Activated T-helper 1 cell treated with Interleukin-2 at 50 U/mL for 16 hours (primary cell): ENCODE results near the gene C1orf50.
"Not testable (repeated sequence)": the region's sequence is repeated elsewhere in the genome, so short reads cannot be mapped to it uniquely, and the experiment has no call there.

ENCODE experiments used
- DNase-seq: peaks from one replicate; pipeline ENCODE4 v3.0.0-alpha.2; 2020; ENCODE audit warnings: low read depth

Gene C1orf50

DNA sequence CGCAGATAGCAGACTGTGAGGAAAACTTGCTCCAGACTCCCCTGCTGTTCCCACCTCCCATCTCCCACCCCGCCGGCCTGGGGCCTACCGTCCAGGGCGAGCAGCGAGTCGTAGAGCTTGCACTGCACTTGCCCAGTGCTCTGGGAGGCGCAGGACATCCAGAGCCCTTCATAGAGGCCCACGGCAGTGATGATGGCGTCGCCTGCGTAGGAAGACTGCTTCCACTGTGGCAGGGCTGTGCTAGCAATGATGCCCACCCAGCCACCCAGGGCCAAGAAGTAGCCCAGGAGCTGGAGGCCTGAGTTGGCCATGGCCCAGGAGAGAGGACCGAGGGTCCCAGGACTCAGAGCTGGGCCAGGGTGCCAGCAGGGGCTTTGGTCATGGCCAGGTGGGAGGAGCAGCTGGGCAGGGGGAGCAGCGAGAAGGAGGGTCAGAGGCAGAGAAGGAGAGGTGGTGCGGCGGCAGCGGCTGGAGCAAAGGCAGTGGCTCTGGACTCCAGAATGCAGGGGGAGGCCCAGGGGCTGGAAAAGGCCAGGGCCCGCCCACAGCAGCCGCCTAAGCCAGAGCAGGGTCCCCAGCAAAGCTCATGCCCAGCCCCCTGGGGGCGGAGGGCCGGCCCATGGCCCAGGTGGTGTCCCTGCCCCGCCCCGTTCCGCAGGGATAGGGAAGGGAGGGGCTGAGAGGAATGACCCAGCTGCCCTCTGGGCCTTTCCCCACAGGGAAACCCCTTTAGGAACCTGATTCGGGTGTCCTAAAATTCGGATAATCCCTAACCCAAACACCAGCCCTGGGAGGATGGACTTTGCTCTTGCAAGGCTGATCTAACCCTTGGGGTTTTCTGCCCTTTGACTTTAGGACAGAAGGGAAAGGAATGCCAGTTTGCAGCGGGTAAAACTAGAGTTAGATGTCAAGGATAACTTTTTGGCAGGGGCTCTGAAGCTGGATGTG is 27.0 kb upstream of the C1orf50 start, which contains the start of gene CLDN19:
Gene CLDN19 (minus strand): TSS at position 484 of the 948 bp plus-strand sequence. CDS start 173 bp downstream, at position 311.
- no peak for DNase-seq

DNA sequence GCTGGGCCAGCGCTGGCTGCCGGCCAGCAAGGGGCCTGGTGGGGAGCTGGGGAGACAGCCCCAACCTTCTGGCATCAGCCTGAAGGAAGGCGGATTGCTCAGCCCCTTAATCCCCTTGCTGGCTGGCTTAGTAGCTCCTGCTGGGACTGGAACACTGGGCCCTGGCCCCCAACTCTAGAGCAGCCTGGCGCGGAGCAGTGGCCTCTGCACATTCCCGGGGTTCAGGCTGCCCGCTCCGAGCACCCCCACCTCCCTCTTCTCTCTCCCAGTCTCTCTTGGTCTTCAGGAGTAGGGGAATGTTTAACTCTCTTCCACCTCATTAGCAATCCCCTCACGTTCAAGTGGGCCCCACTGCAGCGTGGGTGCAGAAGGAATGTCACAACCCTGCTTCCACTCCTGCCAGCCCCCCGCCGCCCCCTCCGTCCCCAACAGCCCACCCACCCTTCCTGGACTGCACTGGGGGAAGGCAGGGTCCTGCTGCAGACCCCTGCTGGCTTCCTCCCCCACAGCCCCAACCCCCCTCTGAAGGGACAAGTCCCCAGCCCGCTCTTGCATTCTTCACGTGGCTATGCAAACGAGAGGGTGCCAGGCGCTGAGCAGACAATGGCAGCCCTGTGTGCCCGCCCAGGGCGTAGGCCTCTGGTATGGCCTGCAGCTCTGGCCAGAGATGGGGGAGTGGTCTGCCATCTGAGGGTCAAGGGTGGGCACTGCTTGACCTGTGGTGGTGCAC is 26.0 kb upstream of the C1orf50 start:
- no peak for DNase-seq

DNA sequence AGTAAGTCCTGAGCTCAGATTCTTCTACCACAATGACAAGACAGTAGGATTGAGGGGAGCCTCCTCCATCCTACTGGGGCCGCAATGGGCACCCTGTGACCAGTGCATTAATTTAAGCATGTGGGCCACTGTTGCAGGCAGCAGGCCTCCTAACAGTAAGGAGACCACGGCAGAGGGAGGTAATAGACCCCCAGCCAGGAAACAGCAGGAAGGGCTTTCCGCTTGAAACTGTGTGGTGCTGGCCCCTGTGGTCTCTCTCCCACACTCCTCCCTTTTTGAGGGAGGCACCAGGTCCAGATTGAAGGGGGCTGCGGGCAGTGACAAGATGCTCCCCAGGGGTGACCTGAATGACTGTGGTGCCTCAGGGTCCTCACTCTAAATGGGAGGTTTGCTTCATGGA is 25.3 kb upstream of the C1orf50 start:
- no peak for DNase-seq

DNA sequence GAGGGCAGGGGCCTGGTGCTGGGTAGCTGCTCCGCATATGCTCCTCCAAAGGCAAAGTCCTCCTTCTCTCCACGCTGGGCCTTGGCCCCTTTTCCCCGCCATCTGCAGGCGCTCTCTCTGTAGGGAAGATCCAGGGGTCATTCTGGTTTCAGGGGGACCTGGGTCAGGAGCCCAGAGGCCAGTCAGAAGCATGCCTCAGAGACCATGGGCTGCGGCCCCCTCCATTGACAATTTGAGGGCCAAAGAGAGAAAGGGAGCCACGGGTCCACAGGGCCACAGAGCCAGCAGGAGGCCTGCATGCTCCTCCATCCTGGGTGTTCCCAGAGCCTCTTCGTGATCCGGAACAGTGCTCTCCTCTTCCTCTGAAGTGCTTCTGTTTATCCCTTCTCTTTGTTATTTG is 24.9 kb upstream of the C1orf50 start:
- DNase-seq: no peak

DNA sequence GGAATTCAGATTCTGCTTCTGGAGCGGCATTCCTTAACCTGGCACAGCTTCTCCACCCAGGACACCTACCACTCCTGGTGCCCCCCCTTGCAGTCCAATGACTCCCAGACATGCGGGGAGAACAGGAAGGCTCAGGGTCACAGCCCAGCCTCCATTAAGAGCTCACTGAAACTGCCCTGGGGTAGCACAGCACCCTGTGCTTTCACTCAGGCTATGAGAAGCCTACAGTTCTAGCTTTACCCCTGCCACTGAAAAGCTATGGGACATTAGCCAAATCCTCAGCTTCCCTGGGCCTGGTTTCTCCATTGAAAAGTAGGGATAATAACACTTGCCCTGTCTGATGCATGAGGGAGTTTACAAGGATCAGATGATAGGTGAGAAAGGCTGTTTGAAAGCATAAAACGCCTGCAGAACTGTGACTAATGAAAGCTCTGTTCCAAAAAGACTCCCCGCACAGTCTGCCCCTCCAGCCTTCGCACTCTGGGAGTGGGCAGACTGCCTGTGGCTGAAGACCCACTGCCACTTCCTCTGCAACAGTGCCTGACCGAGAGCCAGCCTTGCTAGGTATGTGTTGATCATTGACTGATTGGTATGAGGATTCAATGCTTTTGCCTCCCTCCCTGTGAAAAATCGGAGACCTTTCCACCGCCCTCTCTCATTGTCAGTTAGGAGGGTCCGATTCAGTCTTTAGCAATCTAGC is 24.3 kb upstream of the C1orf50 start:
- DNase-seq: no peak

DNA sequence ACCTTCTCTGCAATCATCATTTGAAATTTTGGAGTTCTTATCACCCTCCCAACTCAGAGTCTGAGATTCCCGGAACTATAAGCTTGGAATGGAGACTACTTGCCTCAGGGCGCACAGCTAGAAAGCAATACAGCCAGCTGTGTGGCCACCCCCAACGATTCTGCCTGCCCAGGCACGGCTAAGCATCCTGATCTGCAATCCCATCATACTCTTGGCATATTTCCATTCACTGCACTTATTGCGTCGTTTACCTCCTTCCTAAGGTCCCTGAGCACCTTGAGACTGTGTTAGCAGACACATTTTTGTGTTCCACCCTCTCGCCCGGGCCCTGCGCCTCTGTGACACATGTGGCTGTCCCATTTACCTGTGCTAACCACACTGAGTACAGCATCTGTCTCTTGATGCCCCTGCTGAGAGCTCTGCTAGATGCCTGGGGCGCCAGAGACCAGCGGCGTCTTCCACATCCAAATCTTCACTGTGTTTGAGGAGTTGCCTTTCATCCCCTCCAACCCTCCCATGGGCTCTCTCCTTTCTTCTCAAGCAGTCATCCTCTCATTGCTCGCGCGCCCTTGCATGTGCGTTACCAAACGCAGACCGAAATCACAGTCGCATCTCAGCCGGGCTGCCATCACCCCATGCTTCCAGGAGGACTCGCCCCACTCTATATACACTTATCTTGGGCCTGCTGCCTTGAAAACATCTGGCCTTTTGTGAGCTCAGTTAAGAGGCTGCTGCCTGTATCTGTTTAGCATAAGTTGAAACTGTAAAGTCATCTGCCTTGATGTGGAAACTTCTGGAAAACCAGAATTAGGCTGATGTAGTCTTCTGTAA is 23.5 kb upstream of the C1orf50 start:
- DNase-seq: no peak

DNA sequence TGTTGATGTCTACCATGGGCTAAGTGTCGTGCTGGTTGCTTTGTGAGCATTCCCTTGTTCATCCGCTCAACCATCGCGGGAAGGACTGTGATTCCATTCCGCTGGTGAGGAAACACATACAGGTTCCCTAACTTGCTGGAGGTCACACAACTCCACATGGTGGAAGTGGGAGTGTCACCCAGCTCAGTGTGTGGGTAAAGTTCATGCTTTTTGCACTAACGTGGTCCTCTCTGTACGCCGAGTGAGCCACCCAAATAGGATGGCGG is 23.0 kb upstream of the C1orf50 start:
- DNase-seq: no peak

DNA sequence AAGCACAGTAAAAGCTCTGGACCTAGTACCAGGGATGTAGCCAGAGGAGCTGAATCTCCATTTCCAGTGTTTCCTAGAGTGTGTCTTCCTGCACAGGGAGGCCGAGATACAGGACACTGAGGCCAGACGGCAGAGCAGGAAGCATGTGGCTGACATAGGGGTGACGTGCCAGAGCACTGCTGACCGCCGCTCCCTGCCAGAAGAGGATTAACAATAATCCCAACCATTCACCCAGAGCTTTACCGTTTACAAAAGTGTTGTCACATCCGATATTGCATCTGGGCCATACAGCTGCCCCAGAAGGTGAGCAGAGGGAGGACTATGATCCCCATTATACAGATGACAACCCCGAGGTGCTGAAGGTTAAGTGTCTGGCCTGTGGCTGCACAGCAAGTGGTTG is 21.2 kb upstream of the C1orf50 start:
- DNase-seq: no peak

DNA sequence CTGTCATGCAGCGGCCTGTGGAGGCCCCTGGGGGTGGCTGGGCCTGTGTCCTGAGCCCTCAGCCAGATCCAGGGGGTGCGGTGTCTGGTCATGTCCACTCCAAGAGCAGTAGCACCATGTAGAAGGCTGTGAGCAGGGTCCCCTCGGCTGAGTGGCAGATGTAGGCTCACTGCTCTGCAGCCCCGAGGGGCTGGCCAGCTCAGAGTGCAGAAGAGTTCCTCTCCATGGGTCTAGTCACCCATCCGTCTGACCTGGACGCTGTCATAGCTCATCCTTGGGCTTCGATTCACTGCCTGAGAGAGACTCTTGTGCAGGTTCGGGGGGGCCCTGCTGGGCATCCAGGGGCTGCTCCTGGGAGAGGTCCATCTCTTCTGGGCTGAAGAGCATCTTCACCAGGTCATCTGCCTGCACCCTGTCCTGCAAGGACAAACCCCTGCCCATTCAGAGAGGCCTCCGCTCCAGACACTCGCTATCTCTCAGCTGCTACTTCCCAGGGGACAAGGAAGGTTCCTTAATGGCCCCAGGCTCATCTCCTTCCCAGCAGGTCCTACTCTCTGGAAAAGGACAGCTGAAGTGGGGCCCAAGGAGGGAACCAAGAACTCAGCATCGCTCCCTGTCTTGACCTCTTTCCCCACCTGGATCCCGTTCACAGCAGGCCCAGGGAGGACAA is 20.5 kb upstream of the C1orf50 start:
- no peak for DNase-seq

DNA sequence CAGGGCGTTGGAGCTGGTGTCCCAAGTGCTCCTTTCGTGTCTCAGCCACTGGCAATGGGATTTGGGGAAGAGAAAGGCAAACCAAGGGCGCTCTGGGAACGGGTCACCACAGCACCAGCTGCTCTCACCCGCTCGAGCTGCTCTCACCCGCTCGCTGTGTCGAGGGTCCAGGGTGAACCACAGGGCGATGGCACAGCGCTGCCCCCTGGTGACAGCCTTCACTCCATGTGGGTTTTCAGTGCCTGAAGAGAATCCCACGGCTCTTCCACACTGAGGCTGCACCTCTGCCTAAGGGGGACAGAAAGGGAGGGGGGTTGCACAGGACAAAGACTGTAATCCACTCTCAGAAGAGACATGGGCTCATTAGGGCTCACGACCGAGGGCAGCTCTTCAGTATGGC is 19.9 kb upstream of the C1orf50 start:
- DNase-seq: peak; percentile 14

DNA sequence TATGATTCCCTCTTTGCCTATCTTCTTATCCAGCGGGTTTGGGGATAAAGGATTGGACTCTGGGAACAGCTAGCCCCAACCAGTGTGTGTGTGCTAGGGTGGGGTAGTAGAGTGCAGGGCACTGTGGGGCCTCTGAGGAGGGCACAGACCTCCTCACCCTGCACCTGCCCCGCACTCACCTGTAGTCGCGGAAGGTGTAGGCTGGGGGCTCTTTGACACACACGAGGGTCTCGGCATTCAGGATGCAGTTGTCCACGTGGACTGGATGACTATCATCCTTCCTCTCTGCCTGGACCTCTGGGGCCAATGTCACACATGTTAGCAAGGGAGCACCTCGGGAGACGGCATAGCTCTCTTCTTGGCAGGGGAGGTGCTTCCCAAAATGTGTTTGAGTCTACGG is 19.0 kb upstream of the C1orf50 start:
- no peak for DNase-seq

DNA sequence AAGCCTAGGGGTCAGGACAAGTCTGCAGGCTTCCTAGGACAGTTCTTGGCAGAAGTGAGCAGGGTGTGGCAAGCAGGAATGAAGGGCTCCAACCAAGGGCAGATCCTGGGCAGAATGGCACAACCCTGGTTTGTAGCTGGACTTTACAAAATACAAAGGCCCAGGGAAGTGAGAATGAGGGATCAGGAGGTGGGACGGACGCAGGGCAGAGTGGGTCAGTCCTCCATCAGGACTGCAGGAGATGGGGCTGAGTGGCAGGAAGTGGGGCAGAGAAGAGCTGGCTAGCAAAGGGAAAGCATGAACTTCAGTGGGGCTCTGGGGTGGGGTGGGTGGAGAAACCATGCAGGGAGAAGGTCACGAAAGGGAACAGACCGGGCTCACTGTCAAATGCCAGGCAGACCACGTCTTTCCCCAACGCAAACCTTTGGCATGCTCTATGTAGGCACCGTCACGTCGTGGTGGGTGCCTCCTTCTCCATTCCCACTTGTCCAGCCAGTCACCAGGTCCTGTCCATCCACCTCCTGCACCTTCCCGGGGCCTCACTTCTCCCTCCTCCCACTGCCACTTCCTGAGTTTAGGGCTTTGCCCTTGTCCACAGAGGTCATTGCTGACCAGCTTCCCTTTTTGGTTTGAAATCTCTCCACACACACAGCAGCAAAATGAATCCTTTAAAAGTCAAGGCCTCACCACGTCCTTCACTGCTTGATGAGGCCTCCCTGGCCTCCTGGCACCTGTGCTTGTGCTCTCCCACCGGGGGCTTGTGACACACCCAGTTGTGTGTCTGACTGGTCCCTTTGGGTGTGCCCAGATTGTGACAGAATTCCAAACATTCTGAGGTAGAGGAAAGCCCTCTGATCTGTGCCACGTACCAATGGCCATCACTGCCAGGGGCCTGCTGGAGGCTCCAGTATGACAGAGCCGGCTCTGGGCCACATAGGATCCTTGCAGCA is 18.3 kb upstream of the C1orf50 start:
- DNase-seq: no peak

DNA sequence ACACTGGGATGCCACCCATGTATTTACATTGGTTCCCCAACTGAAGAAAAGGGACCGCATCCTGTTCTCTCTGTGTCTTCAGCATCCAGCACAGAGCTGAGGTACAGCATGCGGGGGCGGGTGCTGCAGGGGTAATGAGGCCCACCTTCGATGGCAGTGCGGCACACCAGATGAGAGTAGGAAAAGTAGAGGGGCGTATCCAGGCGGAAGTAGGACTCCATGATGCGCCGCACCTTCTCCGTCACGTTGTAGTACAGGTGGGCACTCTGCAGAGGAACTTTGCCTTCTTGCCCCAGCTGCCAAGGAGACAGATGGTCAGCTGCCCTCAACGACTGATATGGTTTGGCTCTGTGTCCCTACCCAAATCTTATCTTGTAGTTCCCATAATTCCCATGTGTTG is 17.0 kb upstream of the C1orf50 start:
- no peak for DNase-seq

DNA sequence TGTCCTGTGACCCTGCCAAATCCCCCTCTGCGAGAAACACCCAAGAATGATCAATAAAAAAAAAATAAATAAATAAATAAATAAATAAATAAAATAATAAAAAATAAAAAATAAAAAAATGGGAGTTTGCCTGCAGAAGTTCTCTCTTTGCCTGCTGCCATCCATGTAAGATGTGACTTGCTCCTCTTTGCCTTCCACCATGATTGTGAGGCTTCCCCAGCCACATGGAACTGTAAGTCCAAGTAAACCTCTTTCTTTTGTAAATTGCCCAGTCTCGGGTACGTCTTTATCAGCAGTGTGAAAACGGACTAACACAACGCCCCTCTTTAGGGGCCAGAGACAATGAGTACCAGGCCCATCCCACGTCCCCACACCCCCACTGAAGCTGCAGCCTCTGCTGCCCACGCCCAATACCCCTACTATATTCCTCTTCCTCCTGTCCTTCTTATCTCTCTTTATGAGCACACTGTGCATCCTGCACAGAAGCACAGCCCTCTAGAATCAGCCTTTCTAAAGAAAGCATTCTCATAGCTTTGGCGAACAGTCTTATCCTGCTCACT is 15.5 kb upstream of the C1orf50 start:
- DNase-seq: not testable (repeated sequence)

DNA sequence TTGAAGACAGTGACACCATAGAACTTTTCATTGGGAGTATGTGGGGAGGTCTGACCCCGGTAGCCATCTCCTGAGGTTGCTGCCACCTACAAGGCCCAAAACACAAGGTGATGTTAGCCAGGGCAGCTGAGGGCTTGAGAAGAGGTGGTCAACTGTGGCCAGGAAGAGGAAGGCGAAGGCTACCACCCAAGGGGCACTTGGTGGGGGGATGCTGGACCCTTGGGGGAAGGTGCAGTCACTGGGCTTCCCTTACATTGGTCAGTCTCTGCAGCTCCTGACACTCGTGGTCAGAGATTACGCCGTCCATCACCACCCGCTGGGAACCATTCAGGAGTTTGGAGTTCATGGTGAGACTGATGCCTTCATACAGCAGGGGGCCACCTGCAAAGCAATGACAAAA is 14.8 kb upstream of the C1orf50 start:
- DNase-seq: no peak

DNA sequence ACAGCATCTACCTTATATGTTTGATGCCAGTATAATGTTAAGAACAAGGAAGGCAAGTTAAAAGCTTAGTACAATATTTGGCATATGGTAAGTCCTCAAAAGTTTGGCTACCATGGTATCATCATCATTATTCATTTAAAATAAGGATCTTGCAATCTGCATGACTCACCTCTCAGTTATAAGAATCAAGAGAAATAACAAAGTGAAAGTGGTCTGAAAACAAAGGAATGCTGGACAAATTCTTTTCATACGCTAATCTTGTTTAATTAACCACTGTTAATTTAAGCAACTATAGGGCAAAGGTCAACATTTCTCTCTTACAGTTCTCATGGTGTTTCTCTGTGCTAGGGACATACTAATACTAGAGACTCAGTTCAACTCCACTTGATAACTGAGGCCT is 14.0 kb upstream of the C1orf50 start:
- DNase-seq: no peak

DNA sequence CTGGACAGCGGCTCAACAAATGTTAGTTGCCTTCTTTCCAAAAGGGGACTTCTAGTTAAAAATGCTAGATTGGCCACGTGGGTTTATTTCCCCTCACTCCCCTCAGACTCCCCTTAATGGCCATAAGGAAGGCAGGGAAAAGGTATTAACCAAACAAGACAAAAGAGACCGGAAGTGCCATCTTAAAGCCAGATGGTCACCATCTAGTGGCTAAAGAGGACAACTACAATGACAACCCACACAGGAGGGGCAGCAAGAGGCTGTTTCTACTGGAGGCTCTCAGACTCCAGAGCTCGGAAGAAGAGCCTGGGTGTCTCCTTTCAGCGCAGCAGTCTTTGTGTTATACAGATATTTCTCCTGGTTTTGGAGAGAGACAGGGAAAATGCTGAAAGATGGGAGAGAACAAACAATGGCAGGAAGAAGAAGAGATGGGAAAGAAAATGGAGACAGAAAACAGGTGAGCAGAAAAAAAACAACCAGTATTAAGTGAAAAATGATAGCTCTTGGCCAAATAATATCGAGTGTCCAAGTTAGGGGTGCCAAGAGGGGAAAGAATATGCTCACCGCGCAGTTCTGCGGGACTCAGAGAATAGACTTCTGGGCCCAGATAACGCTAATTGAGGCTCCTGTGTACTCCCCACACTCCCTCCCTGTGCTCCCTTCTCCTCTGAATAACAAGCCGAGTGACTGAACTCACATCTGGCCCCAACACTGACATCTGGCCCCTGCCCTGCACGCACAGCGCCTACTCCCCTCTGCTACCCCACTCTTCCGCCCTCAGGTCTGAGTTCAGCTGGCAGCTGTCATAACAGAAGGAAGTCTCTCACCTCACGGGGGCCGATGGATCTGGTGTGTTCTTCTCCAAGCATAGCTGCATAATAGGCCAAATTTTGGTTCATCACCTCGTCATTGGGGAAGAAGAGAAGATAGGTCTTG is 9.8 kb upstream of the C1orf50 start:
- no peak for DNase-seq

DNA sequence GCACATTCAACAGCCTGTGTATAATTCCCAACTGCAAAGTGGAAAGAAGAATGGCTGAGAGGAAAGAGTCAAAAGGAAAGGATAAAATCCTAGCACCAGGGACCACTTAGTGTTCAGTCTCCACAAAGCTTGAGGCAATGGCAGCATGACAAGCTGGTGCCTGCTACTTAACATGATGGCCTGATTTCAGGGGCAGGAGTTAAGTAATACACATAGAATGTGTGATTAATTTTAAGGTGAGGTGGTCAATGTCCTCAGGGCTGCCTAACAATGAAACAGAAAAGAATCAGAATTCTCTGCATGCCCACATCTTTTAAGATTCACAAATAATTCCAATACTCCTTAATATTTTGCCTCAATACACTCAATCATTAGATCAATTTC is 9.2 kb upstream of the C1orf50 start:
- DNase-seq: no peak

DNA sequence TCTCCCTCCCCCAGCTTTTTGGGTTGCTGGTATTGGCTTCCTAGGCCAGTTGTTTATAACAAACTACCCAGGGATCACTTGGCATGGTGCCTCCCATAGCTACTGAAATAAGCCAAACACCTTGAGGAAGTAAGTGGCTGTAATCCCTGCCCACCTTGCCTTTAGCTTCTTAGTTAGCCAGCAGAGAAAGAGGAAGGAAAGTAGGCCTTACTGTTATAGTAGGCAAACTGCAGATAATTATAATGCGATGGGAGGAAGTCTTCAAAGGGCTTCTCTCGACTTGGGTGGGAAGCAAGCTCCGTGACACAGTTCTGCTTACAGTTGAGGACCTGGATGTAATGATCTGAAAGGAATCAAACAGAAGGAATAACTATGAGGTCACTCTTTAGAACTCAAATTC is 8.4 kb upstream of the C1orf50 start:
- DNase-seq: no peak
